Tibial nerve (tissue), 4 donors: Measurements from ENCODE around the gene GGA1. TPM values are rescaled to one million over a fixed set of nuclear protein-coding genes. Genes with fewer than 3 reads are reported as not detected.

ENCODE experiments used
- DNase-seq, 2 donors: peaks; one replicate each; pipeline ENCODE4 v3.0.0-alpha.2; 2019; ENCODE audit warnings: low spot score in 2 of 2
- H3K27ac ChIP-seq, 4 donors: fragments of 200-600 bp; sonication (generic) in 3 of 4; one replicate each; pipeline ENCODE4 v1.5.1; 2017 to 2019; ENCODE audit warnings: mild to moderate bottlenecking in 1 of 4
- H3K27me3 ChIP-seq, 2 donors: fragments of 200-600 bp; sonication (generic) in 1 of 2; one replicate each; pipeline versions ENCODE4 v1.5.1 to v1.6.0; 2017 to 2019
- H3K36me3 ChIP-seq, 3 donors: fragments of 200-600 bp; sonication (generic); one replicate each; pipeline ENCODE4 v1.5.1; 2018 to 2019
- H3K4me1 ChIP-seq, 4 donors: fragments of 200-600 bp; sonication (generic) in 3 of 4; one replicate each; pipeline ENCODE4 v1.5.1; 2017 to 2019
- H3K4me3 ChIP-seq, 4 donors: fragments of 200-600 bp; sonication (generic) in 3 of 4; one replicate each; pipeline ENCODE4 v1.5.1; 2017 to 2019; ENCODE audit warnings: mild to moderate bottlenecking in 1 of 4, moderate library complexity in 1 of 4
- H3K9me3 ChIP-seq, 4 donors: fragments of 200-600 bp; sonication (generic) in 3 of 4; one replicate each; pipeline ENCODE4 v1.5.1; 2017 to 2019
- CTCF ChIP-seq, 5 experiments: fragments of 200-600 bp in 3 of 5; fragments of 450-650 bp in 2 of 5; sonication (generic) in 3 of 5; IDR thresholded peaks; one replicate each; pipeline ENCODE4 v1.5.1; 2016 to 2019; ENCODE audit warnings: antibody characterized with exemption in 5 of 5, mild to moderate bottlenecking in 3 of 5, moderate library complexity in 2 of 5
- EP300 ChIP-seq, 2 donors: sonication (generic); formaldehyde crosslinking; IDR thresholded peaks; one replicate each; pipeline ENCODE4 v1.6.1; 2017; ENCODE audit warnings: antibody characterized with exemption in 2 of 2, mild to moderate bottlenecking in 1 of 2
- POLR2A ChIP-seq, 2 donors: fragments of 450-650 bp; IDR thresholded peaks; one replicate each; pipeline ENCODE4 v1.6.1; 2017; ENCODE audit warnings: antibody characterized with exemption in 2 of 2, mild to moderate bottlenecking in 2 of 2, moderate library complexity in 2 of 2
- WGBS, 2 donors: methylation state at CpG; one replicate each; pipeline ENCODE4 v1.1.5; 2018; 5-methylcytosine and 5-hydroxymethylcytosine counted together
- total RNA-seq, 4 donors: library from RNA; depleted of rRNA; stranded (reverse); fragments of >200 nt; gene quantifications; one replicate each; pipeline ENCODE4 v1.1.0, GENCODE V29; 2016

GGA1 gene
- total RNA-seq, 4 donors from 2014 or later, result 66.3 to 99.0 (median 77.2) TPM

DNA sequence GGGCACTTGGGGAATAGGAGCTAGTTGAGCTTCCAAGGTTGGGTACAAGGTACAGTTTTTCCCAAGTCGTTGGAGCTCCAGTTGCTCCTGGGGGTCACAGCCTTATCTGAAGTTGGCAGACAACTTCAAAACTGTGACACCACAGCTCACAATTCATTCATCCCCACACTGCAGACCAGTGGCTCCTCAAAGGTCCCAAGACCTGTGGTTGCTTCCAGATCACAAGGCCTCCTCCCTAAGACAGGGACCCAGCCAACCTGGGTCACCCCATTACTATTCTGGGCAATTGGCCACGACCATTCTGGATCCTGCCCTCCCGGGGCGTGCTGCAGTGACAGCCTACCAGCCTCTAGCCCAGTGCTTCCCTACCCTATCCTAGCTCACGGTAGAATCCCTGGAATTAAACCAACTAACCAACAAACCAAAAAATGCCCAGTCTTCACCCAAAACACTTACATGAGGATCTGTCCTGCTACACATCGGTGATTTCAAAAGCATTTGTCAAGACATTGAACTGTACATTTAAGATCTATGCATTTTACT, 49.0 kb downstream of the GGA1 start:
- H3K4me1 ChIP-seq, result peaks cover 0 to 50% (median 25%) of the 10 kb centered on the region in 4 donors
- H3K9me3 ChIP-seq, result no peaks in the 10 kb centered on the region
- DNase-seq, result no peak
- 3 to 15% methylated on average over 6 of the region's 6 CpGs for WGBS, 2 donors
- TF ChIP-seq CTCF (IDR thresholded peaks at IDR 0.05), result no peak
- no peak for TF ChIP-seq EP300 (IDR thresholded peaks at IDR 0.05)
- TF ChIP-seq POLR2A (IDR thresholded peaks at IDR 0.05), result no peak
- H3K27me3 ChIP-seq, result no peaks in the 10 kb centered on the region
- peaks cover 0 to 14% (median 0%) of the 10 kb centered on the region in 3 donors for H3K36me3 ChIP-seq
- H3K4me3 ChIP-seq, result peak overlapping the region; percentile 23 to 83 (median 36)
- peak overlapping the region; percentile 71 to 90 (median 80) for H3K27ac ChIP-seq

DNA sequence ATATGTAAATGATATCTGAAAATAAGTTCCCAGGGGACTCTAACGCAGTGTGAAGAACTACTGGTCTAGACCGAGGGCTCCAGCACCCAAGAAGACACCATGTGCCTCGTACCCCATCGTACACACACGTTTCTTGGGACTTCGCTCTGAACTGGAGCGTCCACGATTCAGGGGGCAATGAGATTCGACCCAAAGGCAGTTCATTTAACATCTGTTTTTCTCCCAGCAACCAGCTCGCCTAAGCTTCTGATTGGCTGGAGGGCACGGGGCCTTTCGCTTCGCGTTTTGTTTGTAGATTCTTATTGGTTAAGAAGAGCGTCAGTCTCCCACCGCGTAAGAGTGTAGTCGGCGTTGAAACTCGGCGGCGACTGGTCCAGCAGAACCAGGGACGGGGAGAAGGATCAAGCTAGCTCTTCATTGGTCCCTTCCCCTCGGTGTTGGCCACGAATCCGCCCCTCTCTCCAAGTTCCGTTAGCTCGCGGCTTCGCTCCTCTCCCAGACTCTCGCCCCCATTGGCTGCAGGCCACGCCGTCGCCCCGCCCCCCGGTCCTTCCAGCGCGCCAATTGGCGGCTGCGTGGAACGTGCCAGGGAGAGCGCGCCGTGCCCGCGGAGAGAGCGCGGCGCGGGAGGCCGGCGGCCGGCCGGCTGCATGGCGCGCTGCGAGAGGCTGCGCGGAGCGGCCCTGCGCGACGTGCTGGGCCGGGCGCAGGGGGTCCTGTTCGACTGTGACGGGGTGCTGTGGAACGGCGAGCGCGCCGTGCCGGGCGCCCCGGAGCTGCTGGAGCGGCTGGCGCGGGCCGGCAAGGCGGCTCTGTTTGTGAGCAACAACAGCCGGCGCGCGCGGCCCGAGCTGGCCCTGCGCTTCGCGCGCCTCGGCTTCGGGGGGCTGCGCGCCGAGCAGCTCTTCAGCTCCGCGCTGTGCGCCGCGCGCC, 49.8 kb downstream of the GGA1 start, which contains the start of gene PDXP:
Gene PDXP (plus strand): TSS at position 591 of the 933 bp plus-strand sequence. CDS start 60 bp downstream, at position 651.
- H3K4me3 ChIP-seq, result peak within 1 kb of the TSS; percentile 38 to 83 (median 58)
- TF ChIP-seq EP300 (IDR thresholded peaks at IDR 0.05) (peak in 1 of 2 donors; percentile 69), CTCF (IDR thresholded peaks at IDR 0.05) (peak in 2 of 5 experiments; percentile 30 to 40), POLR2A (IDR thresholded peaks at IDR 0.05) (peak; percentile 84 to 90)
- H3K27ac ChIP-seq, result peak within 1 kb of the TSS; percentile 71 to 90 (median 86)
- no peaks in the 10 kb centered on the region for H3K27me3 ChIP-seq
- H3K9me3 ChIP-seq, result no peaks in the 10 kb centered on the region
- peaks cover 0 to 6% (median 0%) of the 10 kb centered on the region in 3 donors for H3K36me3 ChIP-seq
- H3K4me1 ChIP-seq, result peaks cover 0 to 53% (median 25%) of the 10 kb centered on the region in 4 donors
- peak; percentile 97 to 98 for DNase-seq
- 0 to 1% methylated on average over 33 to 36 of the region's 101 CpGs for WGBS, 2 donors

DNA sequence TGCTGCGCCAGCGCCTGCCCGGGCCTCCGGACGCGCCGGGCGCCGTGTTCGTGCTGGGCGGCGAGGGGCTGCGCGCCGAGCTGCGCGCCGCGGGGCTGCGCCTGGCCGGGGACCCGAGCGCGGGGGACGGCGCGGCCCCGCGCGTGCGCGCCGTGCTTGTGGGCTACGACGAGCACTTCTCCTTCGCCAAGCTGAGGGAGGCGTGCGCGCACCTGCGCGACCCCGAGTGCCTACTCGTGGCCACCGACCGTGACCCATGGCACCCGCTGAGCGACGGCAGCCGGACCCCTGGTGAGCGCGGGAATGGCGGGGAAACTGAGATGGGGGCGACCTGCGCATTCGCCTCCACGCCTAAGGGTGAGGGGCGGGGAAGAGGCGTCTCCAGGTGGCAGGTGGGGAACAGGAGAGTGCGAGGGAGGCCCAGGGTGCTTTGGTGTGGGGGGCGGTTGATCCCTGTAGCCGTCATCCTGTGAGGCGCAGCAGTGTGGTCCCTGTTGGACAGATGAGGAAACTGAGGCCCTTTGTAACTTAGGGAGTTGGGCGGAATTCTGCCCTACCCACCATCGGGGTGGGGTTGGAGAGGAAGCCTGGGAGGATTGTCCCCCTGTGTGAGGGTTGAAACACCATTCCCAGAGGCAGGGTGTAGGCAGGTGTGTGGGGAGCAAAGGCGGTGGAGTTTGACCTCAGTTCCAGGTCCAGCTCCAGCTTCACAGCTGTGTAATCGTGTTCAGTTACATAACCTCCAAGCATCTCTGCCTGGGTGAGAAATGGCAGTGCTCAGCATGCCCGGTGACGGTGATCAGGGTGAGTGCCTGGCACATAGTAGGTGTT, 50.6 kb downstream of the GGA1 start:
- 5 to 8% methylated on average over 26 to 28 of the region's 68 CpGs for WGBS, 2 donors
- Histone ChIP-seq H3K9me3 (no peaks in the 10 kb centered on the region), H3K27me3 (no peaks in the 10 kb centered on the region), H3K36me3 (no peaks in the 10 kb centered on the region), H3K4me3 (peak overlapping the region; percentile 38 to 83 (median 58)), H3K27ac (peak overlapping the region in 3 of 4 donors; percentile 85 to 90 (median 86)), H3K4me1 (peaks cover 0 to 60% (median 26%) of the 10 kb centered on the region in 4 donors)
- DNase-seq, result no peak
- TF ChIP-seq POLR2A (IDR thresholded peaks at IDR 0.05) (no peak), EP300 (IDR thresholded peaks at IDR 0.05) (no peak), CTCF (IDR thresholded peaks at IDR 0.05) (no peak)

DNA sequence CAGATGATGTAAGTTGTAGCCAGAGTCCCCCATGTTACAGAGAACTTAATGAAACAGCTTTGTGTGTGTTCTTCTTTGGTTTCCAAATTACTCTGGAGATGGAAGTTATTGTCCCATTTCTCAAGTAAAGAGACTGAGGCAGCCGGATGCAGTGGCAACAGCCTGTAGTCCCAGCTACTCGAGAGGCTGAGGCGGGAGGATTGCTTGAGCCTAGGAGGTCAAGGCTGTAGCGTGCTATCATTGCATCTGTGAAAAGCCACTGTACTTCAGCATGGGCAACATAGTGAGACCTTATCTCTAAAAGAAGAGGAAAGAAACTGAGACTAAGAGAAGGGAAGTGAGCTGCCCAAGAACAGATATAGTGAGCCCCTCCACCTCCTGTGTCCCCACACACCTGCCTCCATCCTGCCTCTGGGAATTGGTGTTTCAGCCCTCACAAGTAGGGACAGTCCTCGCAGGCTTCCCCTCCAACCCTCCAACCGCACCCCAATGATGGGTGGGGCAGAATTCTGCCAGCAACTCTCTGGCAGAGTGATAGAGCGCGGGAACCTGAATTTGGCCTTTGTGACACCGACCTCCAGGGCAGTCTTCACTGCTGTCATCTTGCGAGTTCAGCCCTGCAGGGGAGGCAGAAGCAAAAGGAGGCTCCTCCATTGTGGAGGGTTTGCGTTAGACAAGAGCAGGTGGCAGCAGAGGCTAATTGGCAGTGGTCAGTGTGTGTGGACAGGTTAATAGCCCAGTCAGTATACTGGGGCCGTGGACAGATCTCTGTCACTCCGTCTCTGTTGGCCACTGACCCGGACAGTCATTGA, 51.5 kb downstream of the GGA1 start:
- TF ChIP-seq POLR2A (IDR thresholded peaks at IDR 0.05) (no peak), CTCF (IDR thresholded peaks at IDR 0.05) (no peak), EP300 (IDR thresholded peaks at IDR 0.05) (no peak)
- H3K27ac ChIP-seq, result peak overlapping the region; percentile 47 to 90 (median 86)
- H3K4me3 ChIP-seq, result peak overlapping the region; percentile 38 to 83 (median 58)
- H3K27me3 ChIP-seq, result no peaks in the 10 kb centered on the region
- no peaks in the 10 kb centered on the region for H3K36me3 ChIP-seq
- H3K4me1 ChIP-seq, result peaks cover 0 to 66% (median 27%) of the 10 kb centered on the region in 4 donors
- no peak for DNase-seq
- no peaks in the 10 kb centered on the region for H3K9me3 ChIP-seq
- 63 to 68% methylated on average over 14 of the region's 14 CpGs for WGBS, 2 donors
